Measurements from ENCODE around the gene CDC123. TPM values are rescaled to one million over a fixed set of nuclear protein-coding genes. Genes with fewer than 3 reads are reported as not detected.
"Not testable (repeated sequence)": the region's sequence is repeated elsewhere in the genome, so short reads cannot be mapped to it uniquely, and the experiment has no call there.

CDC123 gene
- polyA plus RNA-seq, 5 donors, result 84.7 to 109 (median 92.4) TPM

GRCh38 chr10:12279281-12279680 is 83.3 kb downstream of the CDC123 start:
- DNase-seq, result no peak

GRCh38 chr10:12287772-12288171 is 91.8 kb downstream of the CDC123 start:
- no peak for DNase-seq

GRCh38 chr10:12297784-12298183 is 101.8 kb downstream of the CDC123 start:
- not testable (repeated sequence) for DNase-seq

GRCh38 chr10:12299222-12299965 is 103.4 kb downstream of the CDC123 start:
- no peak for DNase-seq

Other genes with a start within 250 kb of the CDC123 start
- gene UPF2, start 153.4 kb upstream of the CDC123 start, polyA plus RNA-seq (ENCODE audit: insufficient read depth in 1 of 5, insufficient read length in 5 of 5, low replicate concordance in 1 of 5), result 10 to 100 TPM; 22.7 to 41.8 (median 37.2) TPM
- 10 to 100 TPM; 14.7 to 19.5 (median 19.1) TPM for gene DHTKD1, start 127.2 kb upstream of the CDC123 start, polyA plus RNA-seq (ENCODE audit: insufficient read depth in 1 of 5, insufficient read length in 5 of 5, low replicate concordance in 1 of 5)
- 10 to 100 TPM; 12.9 to 15.9 (median 15.4) TPM for gene SEC61A2, start 66.5 kb upstream of the CDC123 start, polyA plus RNA-seq (ENCODE audit: insufficient read depth in 1 of 5, insufficient read length in 5 of 5, low replicate concordance in 1 of 5)
- gene NUDT5, start 297 bp upstream of the CDC123 start, polyA plus RNA-seq (ENCODE audit: insufficient read depth in 1 of 5, insufficient read length in 5 of 5, low replicate concordance in 1 of 5), result 10 to 100 TPM; 48.3 to 68.3 (median 56.8) TPM
- gene CAMK1D, start 153.4 kb downstream of the CDC123 start, polyA plus RNA-seq (ENCODE audit: insufficient read depth in 1 of 5, insufficient read length in 5 of 5, low replicate concordance in 1 of 5), result 1 to 10 TPM; 3.6 to 5.4 (median 4.6) TPM

Data from right lung (tissue), 5 donors.